RWPE2 (cell line): ENCODE results near the gene FADS1.

ENCODE experiments used
- ATAC-seq: fragments of 200-7000 bp; cut with Tn5 transposase; 3 replicates; pipeline ENCODE4 v1.9.1; 2021; ENCODE audit warnings: low read depth
- DNase-seq: peaks from one replicate; pipeline ENCODE4 v3.0.0-alpha.2; 2020; ENCODE audit warnings: low spot score
- H3K27ac ChIP-seq: fragments of 450-650 bp; 2 replicates; pipeline ENCODE4 v1.5.1; 2017; ENCODE audit warnings: mild to moderate bottlenecking; ENCODE audit not compliant: poor library complexity, severe bottlenecking
- H3K27me3 ChIP-seq: fragments of 250-450 bp; sonication (Bioruptor Pico); 2 replicates; pipeline ENCODE4 v1.5.1; 2021; ENCODE audit warnings: mild to moderate bottlenecking, moderate library complexity; ENCODE audit not compliant: insufficient read depth, poor library complexity, severe bottlenecking
- H3K36me3 ChIP-seq: fragments of 250-450 bp; sonication (Bioruptor Pico); 2 replicates; pipeline ENCODE4 v1.5.1; 2020; ENCODE audit warnings: low read depth, mild to moderate bottlenecking, moderate library complexity
- H3K4me1 ChIP-seq: fragments of 250-450 bp; sonication (Bioruptor Pico); 2 replicates; pipeline ENCODE4 v1.5.1; 2021; ENCODE audit warnings: mild to moderate bottlenecking, moderate library complexity; ENCODE audit not compliant: insufficient read depth, poor library complexity, severe bottlenecking
- H3K4me3 ChIP-seq: fragments of 250-450 bp; sonication (Bioruptor Pico); 2 replicates; pipeline ENCODE4 v1.5.1; 2021; ENCODE audit warnings: mild to moderate bottlenecking, moderate library complexity; ENCODE audit not compliant: severe bottlenecking
- H3K9me3 ChIP-seq: fragments of 250-450 bp; sonication (Bioruptor Pico); 2 replicates; pipeline ENCODE4 v1.5.1; 2021; ENCODE audit warnings: mild to moderate bottlenecking, moderate library complexity; ENCODE audit not compliant: severe bottlenecking
- CTCF ChIP-seq: fragments of 450-650 bp; IDR thresholded peaks from one replicate; pipeline ENCODE4 v1.5.1; 2017; ENCODE audit warnings: mild to moderate bottlenecking, moderate library complexity; ENCODE audit not compliant: poor library complexity, severe bottlenecking

Gene FADS1

GRCh38 chr11:61836193-61836592 is 19.4 kb upstream of the FADS1 start:
- H3K4me1 ChIP-seq: peaks cover 11% of the 10 kb centered on the region
- no peak overlapping the region for H3K4me3 ChIP-seq
- DNase-seq: no peak
- no peak for ATAC-seq
- TF ChIP-seq CTCF: no peak
- peaks cover 89% of the 10 kb centered on the region for H3K36me3 ChIP-seq
- peak overlapping the region; percentile 76 for H3K27ac ChIP-seq
- no peaks in the 10 kb centered on the region for H3K27me3 ChIP-seq
- no peaks in the 10 kb centered on the region for H3K9me3 ChIP-seq

- Histone ChIP-seq H3K36me3 (peaks cover 89% of the 10 kb centered on the region), H3K4me1 (peaks cover 22% of the 10 kb centered on the region), H3K27ac (peak overlapping the region; percentile 76), H3K4me3 (no peak overlapping the region), H3K27me3 (no peaks in the 10 kb centered on the region), H3K9me3 (no peaks in the 10 kb centered on the region)
- peak; percentile 37 for DNase-seq
- TF ChIP-seq CTCF: no peak
- ATAC-seq: peak; percentile 42
These were observed 17.7 kb upstream of the FADS1 start for GRCh38 chr11:61834278-61835048.

GRCh38 chr11:61833926-61834277 is 17.1 kb upstream of the FADS1 start:
- peak overlapping the region; percentile 76 for H3K27ac ChIP-seq
- no peak overlapping the region for H3K4me3 ChIP-seq
- H3K27me3 ChIP-seq: no peaks in the 10 kb centered on the region
- peaks cover 22% of the 10 kb centered on the region for H3K4me1 ChIP-seq
- peaks cover 89% of the 10 kb centered on the region for H3K36me3 ChIP-seq
- peak; percentile 35 for DNase-seq
- no peak for ATAC-seq
- H3K9me3 ChIP-seq: no peaks in the 10 kb centered on the region
- no peak for TF ChIP-seq CTCF

- DNase-seq: peak; percentile 45
- H3K27ac ChIP-seq: peak overlapping the region; percentile 76
- H3K4me1 ChIP-seq: peaks cover 22% of the 10 kb centered on the region
- no peak overlapping the region for H3K4me3 ChIP-seq
- H3K9me3 ChIP-seq: no peaks in the 10 kb centered on the region
- peaks cover 85% of the 10 kb centered on the region for H3K36me3 ChIP-seq
- no peak for ATAC-seq
- H3K27me3 ChIP-seq: no peaks in the 10 kb centered on the region
- no peak for TF ChIP-seq CTCF
These were observed 16.7 kb upstream of the FADS1 start for GRCh38 chr11:61833471-61833870.

- H3K4me3 ChIP-seq: no peak overlapping the region
- peaks cover 22% of the 10 kb centered on the region for H3K4me1 ChIP-seq
- H3K27ac ChIP-seq: peak overlapping the region; percentile 76
- no peaks in the 10 kb centered on the region for H3K27me3 ChIP-seq
- peaks cover 78% of the 10 kb centered on the region for H3K36me3 ChIP-seq
- peak; percentile 32 for DNase-seq
- ATAC-seq: no peak
- no peak for TF ChIP-seq CTCF
- no peaks in the 10 kb centered on the region for H3K9me3 ChIP-seq
These were observed 16.0 kb upstream of the FADS1 start for GRCh38 chr11:61832754-61833153.
